ENCODE data around the gene CHN2.

The CHN2 gene

DNA sequence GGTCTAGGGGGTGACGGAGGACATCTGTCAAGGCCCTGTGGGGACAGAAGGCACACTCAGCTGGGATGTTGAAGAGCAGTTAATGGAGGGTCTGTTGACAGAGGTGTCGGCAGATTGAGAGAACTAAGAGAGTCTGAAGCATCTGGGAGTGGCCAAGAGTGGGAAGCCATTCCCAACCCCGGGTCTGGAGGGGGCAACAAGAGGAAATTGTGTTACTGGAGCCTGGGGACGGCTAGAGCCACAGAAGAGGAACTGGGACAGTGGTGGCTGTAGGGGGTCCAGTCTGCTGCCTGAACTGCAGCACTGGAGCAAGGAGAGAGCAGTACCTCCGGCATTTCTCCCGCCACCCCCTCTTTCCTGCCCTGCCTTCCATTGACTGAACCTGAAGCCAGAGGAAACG, 136.6 kb downstream of the CHN2 start:
- no peak for ATAC-seq
- no peak for TF ChIP-seq ARNTL (CRISPR knock-in tag; IDR thresholded peaks at IDR 0.05; ENCODE audit: borderline replicate concordance, low read depth)
- TF ChIP-seq ZFP3 (CRISPR knock-in tag; IDR thresholded peaks at IDR 0.05): no peak
- TF ChIP-seq ZNF565 (CRISPR knock-in tag; conservative IDR thresholded peaks at IDR 0.05; ENCODE audit: low read depth): no peak
- TF ChIP-seq TSHZ2 (CRISPR knock-in tag; IDR thresholded peaks at IDR 0.05): no peak
- TF ChIP-seq, protein P1, sequence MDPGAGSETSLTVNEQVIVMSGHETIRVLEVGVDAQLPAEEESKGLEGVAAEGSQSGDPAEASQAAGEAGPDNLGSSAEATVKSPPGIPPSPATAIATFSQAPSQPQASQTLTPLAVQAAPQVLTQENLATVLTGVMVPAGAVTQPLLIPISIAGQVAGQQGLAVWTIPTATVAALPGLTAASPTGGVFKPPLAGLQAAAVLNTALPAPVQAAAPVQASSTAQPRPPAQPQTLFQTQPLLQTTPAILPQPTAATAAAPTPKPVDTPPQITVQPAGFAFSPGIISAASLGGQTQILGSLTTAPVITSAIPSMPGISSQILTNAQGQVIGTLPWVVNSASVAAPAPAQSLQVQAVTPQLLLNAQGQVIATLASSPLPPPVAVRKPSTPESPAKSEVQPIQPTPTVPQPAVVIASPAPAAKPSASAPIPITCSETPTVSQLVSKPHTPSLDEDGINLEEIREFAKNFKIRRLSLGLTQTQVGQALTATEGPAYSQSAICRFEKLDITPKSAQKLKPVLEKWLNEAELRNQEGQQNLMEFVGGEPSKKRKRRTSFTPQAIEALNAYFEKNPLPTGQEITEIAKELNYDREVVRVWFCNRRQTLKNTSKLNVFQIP (CRISPR knock-in tag; IDR thresholded peaks at IDR 0.05; ENCODE audit: borderline replicate concordance, low read depth): no peak
- TF ChIP-seq ZNF8 (CRISPR knock-in tag; IDR thresholded peaks at IDR 0.05): no peak
- no peak for TF ChIP-seq ISL1 (CRISPR knock-in tag; IDR thresholded peaks at IDR 0.05)
- TF ChIP-seq GLIS3 (CRISPR knock-in tag; IDR thresholded peaks at IDR 0.05): no peak
- no peak for TF ChIP-seq OSR1 (CRISPR knock-in tag; IDR thresholded peaks at IDR 0.05)
- no peak for TF ChIP-seq ZNF70 (CRISPR knock-in tag; IDR thresholded peaks at IDR 0.05)
- TF ChIP-seq ZFP30 (CRISPR knock-in tag; IDR thresholded peaks at IDR 0.05): no peak
- TF ChIP-seq SNAI2 (CRISPR knock-in tag; IDR thresholded peaks at IDR 0.05): no peak
- TF ChIP-seq RARB (CRISPR knock-in tag; IDR thresholded peaks at IDR 0.05): no peak
- no peak for TF ChIP-seq PPARA (CRISPR knock-in tag; IDR thresholded peaks at IDR 0.05; ENCODE audit: borderline replicate concordance)
- TF ChIP-seq TOX (CRISPR knock-in tag; IDR thresholded peaks at IDR 0.05; ENCODE audit: borderline replicate concordance): no peak
- no peak for TF ChIP-seq ZC3H10 (CRISPR knock-in tag; IDR thresholded peaks at IDR 0.05)
- TF ChIP-seq, protein P2, sequence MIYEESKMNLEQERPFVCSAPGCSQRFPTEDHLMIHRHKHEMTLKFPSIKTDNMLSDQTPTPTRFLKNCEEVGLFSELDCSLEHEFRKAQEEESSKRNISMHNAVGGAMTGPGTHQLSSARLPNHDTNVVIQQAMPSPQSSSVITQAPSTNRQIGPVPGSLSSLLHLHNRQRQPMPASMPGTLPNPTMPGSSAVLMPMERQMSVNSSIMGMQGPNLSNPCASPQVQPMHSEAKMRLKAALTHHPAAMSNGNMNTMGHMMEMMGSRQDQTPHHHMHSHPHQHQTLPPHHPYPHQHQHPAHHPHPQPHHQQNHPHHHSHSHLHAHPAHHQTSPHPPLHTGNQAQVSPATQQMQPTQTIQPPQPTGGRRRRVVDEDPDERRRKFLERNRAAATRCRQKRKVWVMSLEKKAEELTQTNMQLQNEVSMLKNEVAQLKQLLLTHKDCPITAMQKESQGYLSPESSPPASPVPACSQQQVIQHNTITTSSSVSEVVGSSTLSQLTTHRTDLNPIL (CRISPR knock-in tag; IDR thresholded peaks at IDR 0.05; ENCODE audit: low read depth): no peak
- no peak for TF ChIP-seq BACH2 (CRISPR knock-in tag; IDR thresholded peaks at IDR 0.05; ENCODE audit: borderline replicate concordance)
- no peak for TF ChIP-seq ESRRG (CRISPR knock-in tag; IDR thresholded peaks at IDR 0.05)
- TF ChIP-seq, protein P3, sequence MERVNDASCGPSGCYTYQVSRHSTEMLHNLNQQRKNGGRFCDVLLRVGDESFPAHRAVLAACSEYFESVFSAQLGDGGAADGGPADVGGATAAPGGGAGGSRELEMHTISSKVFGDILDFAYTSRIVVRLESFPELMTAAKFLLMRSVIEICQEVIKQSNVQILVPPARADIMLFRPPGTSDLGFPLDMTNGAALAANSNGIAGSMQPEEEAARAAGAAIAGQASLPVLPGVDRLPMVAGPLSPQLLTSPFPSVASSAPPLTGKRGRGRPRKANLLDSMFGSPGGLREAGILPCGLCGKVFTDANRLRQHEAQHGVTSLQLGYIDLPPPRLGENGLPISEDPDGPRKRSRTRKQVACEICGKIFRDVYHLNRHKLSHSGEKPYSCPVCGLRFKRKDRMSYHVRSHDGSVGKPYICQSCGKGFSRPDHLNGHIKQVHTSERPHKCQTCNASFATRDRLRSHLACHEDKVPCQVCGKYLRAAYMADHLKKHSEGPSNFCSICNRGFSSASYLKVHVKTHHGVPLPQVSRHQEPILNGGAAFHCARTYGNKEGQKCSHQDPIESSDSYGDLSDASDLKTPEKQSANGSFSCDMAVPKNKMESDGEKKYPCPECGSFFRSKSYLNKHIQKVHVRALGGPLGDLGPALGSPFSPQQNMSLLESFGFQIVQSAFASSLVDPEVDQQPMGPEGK (CRISPR knock-in tag; IDR thresholded peaks at IDR 0.05; ENCODE audit: borderline replicate concordance): no peak

DNA sequence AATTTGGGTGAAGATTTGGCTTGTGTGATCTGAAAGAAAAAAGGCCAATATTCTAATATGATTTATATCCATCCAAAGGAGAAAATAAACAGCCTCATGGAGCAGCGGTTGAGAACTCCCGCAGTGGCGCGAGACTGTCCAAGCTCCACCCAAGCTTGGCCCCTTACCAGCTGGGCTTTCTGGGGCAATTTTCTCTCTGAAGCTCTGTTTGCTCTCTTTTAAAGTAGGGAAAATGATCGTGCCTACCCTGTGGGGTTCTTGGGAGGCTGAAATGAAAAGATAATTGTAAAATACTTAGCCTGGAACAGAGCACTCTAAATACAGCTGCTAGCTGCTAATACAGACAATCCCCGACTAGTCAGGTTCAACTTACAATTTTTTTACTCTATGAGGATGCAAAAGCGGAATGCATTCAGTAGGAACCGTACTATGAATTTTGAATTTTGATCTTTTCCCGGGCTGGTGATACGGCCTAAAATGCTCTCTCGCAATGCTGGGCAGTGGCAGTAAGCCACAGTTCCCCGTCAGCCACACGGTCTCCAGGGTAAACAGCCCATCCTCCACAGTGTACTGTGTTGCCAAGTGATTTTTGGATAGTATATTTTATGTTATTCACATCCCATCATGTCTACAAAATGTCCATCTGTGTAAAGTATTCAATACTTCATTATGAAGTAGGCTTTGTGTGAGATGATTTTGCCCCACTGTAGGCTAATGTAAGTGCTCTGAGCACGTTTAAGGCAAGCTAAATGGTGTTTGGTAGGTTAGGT, 137.7 kb downstream of the CHN2 start:
- ATAC-seq: no peak
- TF ChIP-seq, protein P2 (CRISPR knock-in tag; IDR thresholded peaks at IDR 0.05; ENCODE audit: low read depth): no peak
- TF ChIP-seq ESRRG (CRISPR knock-in tag; IDR thresholded peaks at IDR 0.05) (no peak), OSR1 (CRISPR knock-in tag; IDR thresholded peaks at IDR 0.05) (no peak), ZC3H10 (CRISPR knock-in tag; IDR thresholded peaks at IDR 0.05) (no peak), PPARA (CRISPR knock-in tag; IDR thresholded peaks at IDR 0.05; ENCODE audit: borderline replicate concordance) (no peak), TCF4 (CRISPR knock-in tag; IDR thresholded peaks at IDR 0.05; ENCODE audit: borderline replicate concordance) (no peak), SNAI2 (CRISPR knock-in tag; IDR thresholded peaks at IDR 0.05) (no peak), GLIS3 (CRISPR knock-in tag; IDR thresholded peaks at IDR 0.05) (no peak), TSHZ2 (CRISPR knock-in tag; IDR thresholded peaks at IDR 0.05) (no peak), ZFP3 (CRISPR knock-in tag; IDR thresholded peaks at IDR 0.05) (no peak), ZFP30 (CRISPR knock-in tag; IDR thresholded peaks at IDR 0.05) (no peak), RARB (CRISPR knock-in tag; IDR thresholded peaks at IDR 0.05) (no peak), CSDC2 (CRISPR knock-in tag; IDR thresholded peaks at IDR 0.05) (no peak), ISL1 (CRISPR knock-in tag; IDR thresholded peaks at IDR 0.05) (no peak), BACH2 (CRISPR knock-in tag; IDR thresholded peaks at IDR 0.05; ENCODE audit: borderline replicate concordance) (no peak), ZNF8 (CRISPR knock-in tag; IDR thresholded peaks at IDR 0.05) (no peak), ARNTL (CRISPR knock-in tag; IDR thresholded peaks at IDR 0.05; ENCODE audit: borderline replicate concordance, low read depth) (no peak), TOX (CRISPR knock-in tag; IDR thresholded peaks at IDR 0.05; ENCODE audit: borderline replicate concordance) (no peak)
- TF ChIP-seq, protein P3 (CRISPR knock-in tag; IDR thresholded peaks at IDR 0.05; ENCODE audit: borderline replicate concordance): no peak

All from SK-N-SH treated with all-trans-retinoic acid at 6 μM for 48 hours (cell line).